ENCODE data around the gene KDM4B. TPM values are rescaled to one million over a fixed set of nuclear protein-coding genes. Genes with fewer than 3 reads are reported as not detected.

The KDM4B gene
- total and polyA plus RNA-seq, 2 of the 8 experiments (the other 6 are each of a cell fraction or from before 2014, with no cell fraction given): 12.0 to 31.9 TPM

- CTCF ChIA-PET (ENCODE audit: partially characterized antibody): interaction anchor here (0.8 to 2.5 kb wide), 4 partner anchors 12 to 40 kb away, joined by 3 to 8 read pairs (median 5); no protein-coding TSS in a partner anchor
- no peaks in the 10 kb centered on the region for H4K20me1 ChIP-seq (replicated peaks in 1 of 2; ENCODE audit: control insufficient read depth in 1 of 2, insufficient read depth in 2 of 2, low read length in 2 of 2)
Observed at GRCh38 chr19:5097959-5098623, 129.2 kb downstream of the KDM4B start.

More at GRCh38 chr19:5097959-5098623, 129.2 kb downstream of the KDM4B start:
- no peaks in the 10 kb centered on the region for H3K27me3 ChIP-seq (replicated peaks in 1 of 4; ENCODE audit: control insufficient read depth in 3 of 4, extremely low read depth in 1 of 4, insufficient read depth in 3 of 4, low read length in 3 of 4)
- no peak for FAIRE-seq
- no peak for TF ChIP-seq RBBP5 (IDR thresholded peaks at IDR 0.05; ENCODE audit: borderline replicate concordance, low read depth, low read length)
- TF ChIP-seq BCL11A (IDR thresholded peaks at IDR 0.05; ENCODE audit: low read depth in 2 of 2, low read length in 2 of 2): no peak
- TF ChIP-seq SAP30 (IDR thresholded peaks at IDR 0.05; ENCODE audit: insufficient read depth, insufficient replicate concordance, low read length): no peak
- no peak for TF ChIP-seq ASH2L (IDR thresholded peaks at IDR 0.05; ENCODE audit: low read length)
- no peak overlapping the region for H3K56ac ChIP-seq (replicated peaks; ENCODE audit: insufficient read length, low read depth, low read length)
- no peak overlapping the region for H2BK12ac ChIP-seq (ENCODE audit: low read depth, low read length)
- no peak overlapping the region for H3K4me3 ChIP-seq (ENCODE audit: extremely low read depth in 1 of 4, insufficient read depth in 2 of 4, low read depth in 3 of 4, low read length in 4 of 4)
- H2BK20ac ChIP-seq (ENCODE audit: low read length): no peak overlapping the region
- H2BK5ac ChIP-seq (ENCODE audit: low read depth, low read length): no peak overlapping the region
- H3K18ac ChIP-seq (ENCODE audit: extremely low read depth, low read length): no peak overlapping the region
- H3K4me2 ChIP-seq (ENCODE audit: insufficient read depth in 1 of 2, low read depth in 2 of 2, low read length in 2 of 2): no peak overlapping the region
- H4K5ac ChIP-seq (ENCODE audit: insufficient read length, low read depth, low read length): no peak overlapping the region
- no peak overlapping the region for H2BK15ac ChIP-seq (ENCODE audit: low read length)
- 89% methylated on average over 9 of the region's 9 CpGs; no CpG with 5 or more reads in 1 of the 2 experiments for WGBS, 2 experiments (ENCODE audit: extremely low coverage in 1 of 2, insufficient coverage in 1 of 2, insufficient read length in 1 of 2, insufficient replicate concordance in 2 of 2, low coverage in 1 of 2, low lambda C conversion rate in 2 of 2, missing lambda C conversion rate in 1 of 2)
- no peak overlapping the region for H4K8ac ChIP-seq (ENCODE audit: extremely low read depth, insufficient read depth, low read length)
- H2AFZ ChIP-seq (ENCODE audit: low read length): no peak overlapping the region
- H3K27ac ChIP-seq (ENCODE audit: low read depth, low read length): no peak overlapping the region
- no peak overlapping the region for H3K9ac ChIP-seq (replicated peaks in 1 of 4; ENCODE audit: extremely low read depth in 1 of 4, low read depth in 3 of 4, low read length in 3 of 4)
- H3K23ac ChIP-seq (ENCODE audit: insufficient read length): no peak overlapping the region
- no peak overlapping the region for H3K4ac ChIP-seq (replicated peaks; ENCODE audit: insufficient read length, low read depth, low read length)
- no peak for DNase-seq (ENCODE audit: low read depth in 1 of 2, low spot score in 2 of 2)
- no peak overlapping the region for H2AK5ac ChIP-seq (ENCODE audit: low read depth, low read length)
- no peaks in the 10 kb centered on the region for H3K23me2 ChIP-seq (ENCODE audit: low read depth, low read length)
- H3K36me3 ChIP-seq (ENCODE audit: control insufficient read depth in 2 of 4, insufficient read depth in 4 of 4, low read length in 3 of 4): peaks cover 0 to 8% (median 0%) of the 10 kb centered on the region in 4 experiments; a peak in 2 of 8 replicates
- H2BK120ac ChIP-seq (replicated peaks; ENCODE audit: low read depth, low read length): no peak overlapping the region
- peaks cover 14 to 16% of the 10 kb centered on the region in 2 experiments for H3K9me3 ChIP-seq (ENCODE audit: insufficient read depth in 2 of 2, low read depth in 1 of 2, low read length in 1 of 2)
- H3K79me2 ChIP-seq (ENCODE audit: control insufficient read depth in 1 of 2, insufficient read depth in 2 of 2, low read length in 2 of 2): no peaks in the 10 kb centered on the region
- H3K14ac ChIP-seq (ENCODE audit: insufficient read length): no peak overlapping the region
- POLR2A ChIA-PET (ENCODE audit: partially characterized antibody): interaction anchor here (1.2 kb wide), 1 partner anchor 12 kb away, joined by 3 read pairs; no protein-coding TSS in a partner anchor
- no peaks in the 10 kb centered on the region for H3K79me1 ChIP-seq (ENCODE audit: low read depth, low read length)
- H3K4me1 ChIP-seq (replicated peaks in 1 of 4; ENCODE audit: control insufficient read depth in 3 of 4, insufficient read depth in 4 of 4, low read length in 3 of 4): 0 out of 7 replicates have a peak, but pooled peaks cover 0 to 3% (median 0%) of the 10 kb centered on the region in 4 experiments
- H4K91ac ChIP-seq (replicated peaks; ENCODE audit: insufficient read length, low read length): no peak overlapping the region
